A549 treated with GW870086 at 1 μM for 4 hours (cell line): ENCODE results near the gene CACNG6. TPM values are rescaled to one million over a fixed set of nuclear protein-coding genes. Genes with fewer than 3 reads are reported as not detected.

Source experiments
- total RNA-seq: library from RNA; stranded (reverse); fragments of 200-300 nt; extraction: Qiagen RNA extraction; gene quantifications from 5 replicates; pipeline ENCODE4 v1.2.3, GENCODE V29; 2022; ENCODE audit warnings: low read depth

Gene CACNG6, protein sequence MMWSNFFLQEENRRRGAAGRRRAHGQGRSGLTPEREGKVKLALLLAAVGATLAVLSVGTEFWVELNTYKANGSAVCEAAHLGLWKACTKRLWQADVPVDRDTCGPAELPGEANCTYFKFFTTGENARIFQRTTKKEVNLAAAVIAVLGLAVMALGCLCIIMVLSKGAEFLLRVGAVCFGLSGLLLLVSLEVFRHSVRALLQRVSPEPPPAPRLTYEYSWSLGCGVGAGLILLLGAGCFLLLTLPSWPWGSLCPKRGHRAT
- 7.9 to 14.2 TPM (median 11.6 TPM) in 5 replicates for total RNA-seq

GRCh38 chr19:53991224-53992113, at the start of gene CACNG6:
Gene CACNG6, plus strand, starts transcription at chr19:53991637. Its CDS starts 1,241 bp downstream, at chr19:53992878.

DNA sequence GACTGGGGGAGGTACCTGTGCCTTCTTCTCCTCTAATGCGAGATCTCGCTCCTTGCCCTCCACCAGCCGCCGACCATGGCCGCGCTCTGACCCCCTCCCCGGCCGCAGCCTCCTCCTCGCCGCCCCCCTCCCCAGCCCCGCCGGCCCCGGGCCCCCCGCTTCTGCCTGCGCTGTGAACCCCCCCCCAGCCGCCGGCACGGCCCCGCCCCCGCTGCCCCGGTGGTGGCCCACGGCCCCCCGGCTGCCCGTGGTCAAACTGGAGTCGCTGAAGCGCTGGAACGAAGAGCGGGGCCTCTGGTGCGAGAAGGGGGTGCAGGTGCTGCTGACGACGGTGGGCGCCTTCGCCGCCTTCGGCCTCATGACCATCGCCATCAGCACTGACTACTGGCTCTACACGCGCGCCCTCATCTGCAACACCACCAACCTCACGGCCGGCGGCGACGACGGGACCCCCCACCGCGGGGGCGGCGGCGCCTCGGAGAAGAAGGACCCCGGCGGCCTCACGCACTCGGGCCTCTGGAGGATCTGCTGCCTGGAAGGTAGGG, 28.5 kb upstream of the CACNG6 start, which contains the start of gene CACNG8:
Gene CACNG8 (plus strand): TSS at position 51 of the 545 bp plus-strand sequence.

Other genes starting within 250 kb of the CACNG6 start
- not detected in 5 replicates for gene NLRP12, start 167.3 kb upstream of the CACNG6 start, total RNA-seq
- gene MYADM, start 123.8 kb upstream of the CACNG6 start, total RNA-seq, result 202 to 310 TPM (median 291 TPM) in 5 replicates
- 4.2 to 7.3 TPM (median 6.0 TPM) in 5 replicates for gene PRKCG, start 109.4 kb upstream of the CACNG6 start, total RNA-seq
- 5.1 to 10.5 TPM (median 8.6 TPM) in 5 replicates for gene CACNG7, start 82.4 kb upstream of the CACNG6 start, total RNA-seq
- 0.66 to 1.2 TPM (median 1.1 TPM) in 5 replicates for gene CACNG8, start 28.7 kb upstream of the CACNG6 start, total RNA-seq
- 0.27 to 1.5 TPM (median 0.47 TPM) in 5 replicates for gene VSTM1, start 72.3 kb downstream of the CACNG6 start, total RNA-seq
- not detected in 5 replicates for gene TARM1, start 89.7 kb downstream of the CACNG6 start, total RNA-seq
- 0.17 to 0.44 TPM (median 0.23 TPM) in 5 replicates for gene OSCAR, start 109.2 kb downstream of the CACNG6 start, total RNA-seq
- gene NDUFA3, start 111.2 kb downstream of the CACNG6 start, total RNA-seq, result 196 to 262 TPM (median 224 TPM) in 5 replicates
- 19.1 to 23.8 TPM (median 20.9 TPM) in 5 replicates for gene TFPT, start 124.0 kb downstream of the CACNG6 start, total RNA-seq
- 104 to 119 TPM (median 115 TPM) in 5 replicates for gene PRPF31, start 124.1 kb downstream of the CACNG6 start, total RNA-seq
- 44.4 to 68.3 TPM (median 63.5 TPM) in 5 replicates for gene CNOT3, start 146.1 kb downstream of the CACNG6 start, total RNA-seq
- gene LENG1, start 168.1 kb downstream of the CACNG6 start, total RNA-seq, result 7.3 to 9.1 TPM (median 8.1 TPM) in 5 replicates
- 0.53 to 1.7 TPM (median 0.91 TPM) in 5 replicates for gene TMC4, start 181.5 kb downstream of the CACNG6 start, total RNA-seq
- gene MBOAT7, start 197.9 kb downstream of the CACNG6 start, total RNA-seq, result 115 to 158 TPM (median 153 TPM) in 5 replicates
- gene TSEN34, start 199.7 kb downstream of the CACNG6 start, total RNA-seq, result 86.6 to 131 TPM (median 124 TPM) in 5 replicates
- 2,157 to 2,797 TPM (median 2,191 TPM) in 5 replicates for gene RPS9, start 209.2 kb downstream of the CACNG6 start, total RNA-seq
- 0.20 to 0.59 TPM (median 0.31 TPM) in 5 replicates for gene LILRB3, start 231.4 kb downstream of the CACNG6 start, total RNA-seq